ENCODE results near the gene ABCC4. TPM values are rescaled to one million over a fixed set of nuclear protein-coding genes. Genes with fewer than 3 reads are reported as not detected.

ABCC4 gene
- total and polyA plus RNA-seq, 2 donors (not counting 1 experiment from before 2014, with no cell fraction given): 35.2 to 98.8 TPM

- peaks cover 6% of the 10 kb centered on the region for H3K36me3 ChIP-seq (ENCODE audit: control insufficient read depth, insufficient read depth, low read length)
- no peaks in the 10 kb centered on the region for H3K4me1 ChIP-seq (ENCODE audit: control insufficient read depth, extremely low read depth, insufficient read depth, low read length)
- no peak overlapping the region for H3K4me3 ChIP-seq (replicated peaks in 1 of 4; ENCODE audit: control extremely low read depth in 1 of 4, insufficient read depth in 1 of 4, low read depth in 3 of 4, low read length in 4 of 4)
- H3K9ac ChIP-seq (ENCODE audit: insufficient read depth, low read length): no peak overlapping the region
- H3K9me3 ChIP-seq (ENCODE audit: control insufficient read depth, insufficient read depth, low read depth, low read length): no peaks in the 10 kb centered on the region
- no peak overlapping the region for H2AFZ ChIP-seq (ENCODE audit: low read length)
- TF ChIP-seq CTCF (conservative IDR thresholded peaks at IDR 0.05 in 1 of 2, IDR thresholded peaks at IDR 0.05 in 1 of 2; ENCODE audit: low read depth in 1 of 2, low read length in 2 of 2) (no peak), EZH2 (IDR thresholded peaks at IDR 0.05; ENCODE audit: low read length, missing control alignments) (no peak)
- no peak overlapping the region for H3K27ac ChIP-seq (ENCODE audit: insufficient read depth, low read length)
- H4K20me1 ChIP-seq (ENCODE audit: control insufficient read depth, extremely low read depth, insufficient read depth, low read length): no peaks in the 10 kb centered on the region
- no peaks in the 10 kb centered on the region for H3K79me2 ChIP-seq (ENCODE audit: control insufficient read depth, insufficient read depth, low read length)
- DNase-seq (ENCODE audit: low read depth in 2 of 2): no peak
- H3K27me3 ChIP-seq (ENCODE audit: control insufficient read depth, insufficient read depth, low read length): no peaks in the 10 kb centered on the region
- H3K4me2 ChIP-seq (ENCODE audit: extremely low read depth, insufficient read depth, low read length): no peak overlapping the region
These were observed 136.4 kb downstream of the ABCC4 start for GRCh38 chr13:95164830-95165229.

- H3K27me3 ChIP-seq (ENCODE audit: control insufficient read depth, insufficient read depth, low read length): no peaks in the 10 kb centered on the region
- peaks cover 5% of the 10 kb centered on the region for H3K36me3 ChIP-seq (ENCODE audit: control insufficient read depth, insufficient read depth, low read length)
- H3K4me3 ChIP-seq (replicated peaks in 1 of 4; ENCODE audit: control extremely low read depth in 1 of 4, insufficient read depth in 1 of 4, low read depth in 3 of 4, low read length in 4 of 4): no peak overlapping the region
- H3K9me3 ChIP-seq (ENCODE audit: control insufficient read depth, insufficient read depth, low read depth, low read length): no peaks in the 10 kb centered on the region
- H3K4me1 ChIP-seq (ENCODE audit: control insufficient read depth, extremely low read depth, insufficient read depth, low read length): no peaks in the 10 kb centered on the region
- no peaks in the 10 kb centered on the region for H4K20me1 ChIP-seq (ENCODE audit: control insufficient read depth, extremely low read depth, insufficient read depth, low read length)
- no peak overlapping the region for H3K27ac ChIP-seq (ENCODE audit: insufficient read depth, low read length)
- no peak overlapping the region for H2AFZ ChIP-seq (ENCODE audit: low read length)
- no peak for TF ChIP-seq CTCF (conservative IDR thresholded peaks at IDR 0.05 in 1 of 2, IDR thresholded peaks at IDR 0.05 in 1 of 2; ENCODE audit: low read depth in 1 of 2, low read length in 2 of 2)
- no peak for TF ChIP-seq EZH2 (IDR thresholded peaks at IDR 0.05; ENCODE audit: low read length, missing control alignments)
- peak; percentile 52 to 57 for DNase-seq (ENCODE audit: low read depth in 2 of 2)
- H3K4me2 ChIP-seq (ENCODE audit: extremely low read depth, insufficient read depth, low read length): no peak overlapping the region
- H3K79me2 ChIP-seq (ENCODE audit: control insufficient read depth, insufficient read depth, low read length): no peaks in the 10 kb centered on the region
- no peak overlapping the region for H3K9ac ChIP-seq (ENCODE audit: insufficient read depth, low read length)
These were observed 140.9 kb downstream of the ABCC4 start for GRCh38 chr13:95160112-95160906.

GRCh38 chr13:95159458-95159857 lies 141.8 kb downstream of the ABCC4 start:
- Histone ChIP-seq H3K79me2 (ENCODE audit: control insufficient read depth, insufficient read depth, low read length) (no peaks in the 10 kb centered on the region), H3K4me2 (ENCODE audit: extremely low read depth, insufficient read depth, low read length) (no peak overlapping the region), H3K9ac (ENCODE audit: insufficient read depth, low read length) (no peak overlapping the region), H2AFZ (ENCODE audit: low read length) (no peak overlapping the region), H3K4me1 (ENCODE audit: control insufficient read depth, extremely low read depth, insufficient read depth, low read length) (no peaks in the 10 kb centered on the region), H3K4me3 (replicated peaks in 1 of 4; ENCODE audit: control extremely low read depth in 1 of 4, insufficient read depth in 1 of 4, low read depth in 3 of 4, low read length in 4 of 4) (no peak overlapping the region), H4K20me1 (ENCODE audit: control insufficient read depth, extremely low read depth, insufficient read depth, low read length) (no peaks in the 10 kb centered on the region), H3K36me3 (ENCODE audit: control insufficient read depth, insufficient read depth, low read length) (peaks cover 5% of the 10 kb centered on the region), H3K9me3 (ENCODE audit: control insufficient read depth, insufficient read depth, low read depth, low read length) (no peaks in the 10 kb centered on the region), H3K27me3 (ENCODE audit: control insufficient read depth, insufficient read depth, low read length) (no peaks in the 10 kb centered on the region), H3K27ac (ENCODE audit: insufficient read depth, low read length) (no peak overlapping the region)
- no peak for TF ChIP-seq CTCF (conservative IDR thresholded peaks at IDR 0.05 in 1 of 2, IDR thresholded peaks at IDR 0.05 in 1 of 2; ENCODE audit: low read depth in 1 of 2, low read length in 2 of 2)
- TF ChIP-seq EZH2 (IDR thresholded peaks at IDR 0.05; ENCODE audit: low read length, missing control alignments): no peak
- no peak for DNase-seq (ENCODE audit: low read depth in 2 of 2)
